Stomach (tissue), 4 donors: ENCODE results near the gene ETV5.

ENCODE experiments used
- EP300 ChIP-seq: sonication (generic); formaldehyde crosslinking; IDR thresholded peaks from one replicate; pipeline ENCODE4 v1.6.1; 2017; ENCODE audit warnings: antibody characterized with exemption
- POLR2A ChIP-seq, 4 donors: fragments of 450-650 bp; IDR thresholded peaks; one replicate each; pipeline ENCODE4 v1.6.1; 2016; ENCODE audit warnings: antibody characterized with exemption in 4 of 4, control low read depth in 2 of 4, mild to moderate bottlenecking in 1 of 4, moderate library complexity in 1 of 4
- POLR2AphosphoS5 ChIP-seq, 3 donors: sonication (generic); formaldehyde crosslinking; IDR thresholded peaks; one replicate each; pipeline ENCODE4 v1.6.1; 2016; ENCODE audit warnings: antibody characterized with exemption in 3 of 3
- TF ChIP-seq, protein P1 (sequence below), 7 experiments: fragments of 450-650 bp in 4 of 7; fragments of 200-600 bp in 3 of 7; sonication (generic) in 3 of 7; IDR thresholded peaks; one replicate each; pipeline ENCODE4 v1.5.1; 2016 to 2019; ENCODE audit warnings: antibody characterized with exemption in 7 of 7, control low read depth in 2 of 7, mild to moderate bottlenecking in 1 of 7

- TF ChIP-seq, protein P1, sequence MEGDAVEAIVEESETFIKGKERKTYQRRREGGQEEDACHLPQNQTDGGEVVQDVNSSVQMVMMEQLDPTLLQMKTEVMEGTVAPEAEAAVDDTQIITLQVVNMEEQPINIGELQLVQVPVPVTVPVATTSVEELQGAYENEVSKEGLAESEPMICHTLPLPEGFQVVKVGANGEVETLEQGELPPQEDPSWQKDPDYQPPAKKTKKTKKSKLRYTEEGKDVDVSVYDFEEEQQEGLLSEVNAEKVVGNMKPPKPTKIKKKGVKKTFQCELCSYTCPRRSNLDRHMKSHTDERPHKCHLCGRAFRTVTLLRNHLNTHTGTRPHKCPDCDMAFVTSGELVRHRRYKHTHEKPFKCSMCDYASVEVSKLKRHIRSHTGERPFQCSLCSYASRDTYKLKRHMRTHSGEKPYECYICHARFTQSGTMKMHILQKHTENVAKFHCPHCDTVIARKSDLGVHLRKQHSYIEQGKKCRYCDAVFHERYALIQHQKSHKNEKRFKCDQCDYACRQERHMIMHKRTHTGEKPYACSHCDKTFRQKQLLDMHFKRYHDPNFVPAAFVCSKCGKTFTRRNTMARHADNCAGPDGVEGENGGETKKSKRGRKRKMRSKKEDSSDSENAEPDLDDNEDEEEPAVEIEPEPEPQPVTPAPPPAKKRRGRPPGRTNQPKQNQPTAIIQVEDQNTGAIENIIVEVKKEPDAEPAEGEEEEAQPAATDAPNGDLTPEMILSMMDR (IDR thresholded peaks at IDR 0.05) = no peak
- no peak for TF ChIP-seq EP300
- no peak for TF ChIP-seq POLR2A (IDR thresholded peaks at IDR 0.05)
- no peak for TF ChIP-seq POLR2AphosphoS5 (IDR thresholded peaks at IDR 0.05)
Measured at GRCh38 chr3:186118692-186119091, 9.8 kb upstream of the ETV5 start.
